Nucleus accumbens (tissue), 56 donors: ENCODE results near the gene AMER1.
"Not testable (repeated sequence)": the region's sequence is repeated elsewhere in the genome, so short reads cannot be mapped to it uniquely, and the experiment has no call there.

Experiments used
- DNase-seq, 56 donors: peaks; one replicate each; lab custom pipeline; 2025; lab: John Stamatoyannopoulos, UW

Gene AMER1

GRCh38 chrX:64205441-64205734 lies at the start of gene AMER1:
Gene AMER1 (minus strand): TSS chrX:64205708. CDS start chrX:64193286, 12,422 bp downstream.
- DNase-seq = peak in 3 of 56 donors; percentile 22 to 53 (median 47)

DNA sequence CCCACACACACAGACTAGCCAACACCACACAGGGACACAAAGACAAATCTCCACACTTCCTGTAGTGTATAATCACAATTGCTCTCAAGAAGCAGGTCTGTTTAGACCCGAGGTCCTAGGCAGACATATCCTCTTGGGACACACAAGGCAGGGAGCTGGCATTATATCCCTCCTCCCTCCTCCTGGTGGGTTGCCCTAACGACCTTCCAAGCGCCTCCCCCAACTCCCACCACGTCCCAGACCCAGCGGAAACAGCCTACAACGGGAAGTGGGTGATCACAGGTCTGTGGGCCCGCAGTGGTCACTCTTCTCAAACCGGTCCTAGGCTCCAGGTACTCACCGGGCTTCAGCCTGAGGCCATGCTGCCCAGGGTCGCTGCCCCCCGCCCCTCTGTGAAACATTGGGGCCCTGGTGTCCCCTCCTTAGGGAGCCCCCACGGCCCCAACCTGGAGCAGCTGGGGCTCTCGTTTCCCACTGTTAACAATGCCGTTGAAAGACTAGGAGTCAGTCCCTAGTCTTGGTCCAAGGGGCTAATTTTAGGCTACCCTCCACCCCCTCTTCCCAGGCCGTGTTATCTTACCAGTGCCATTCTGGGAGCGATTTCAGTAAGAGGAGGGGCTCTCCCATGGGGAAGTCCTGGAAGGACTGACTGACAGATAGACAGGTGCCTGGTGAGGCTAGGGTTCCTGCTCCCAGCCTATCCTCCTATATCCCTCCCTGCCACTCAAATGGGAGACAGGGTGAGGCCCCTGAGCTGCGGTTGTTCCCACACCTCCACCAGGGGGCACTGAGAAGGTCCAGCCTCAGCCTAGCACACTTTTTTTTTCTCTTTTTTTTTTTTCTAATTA lies 24.8 kb upstream of the AMER1 start, which contains the start of gene ASB12:
Gene ASB12 (minus strand): TSS at position 485 of the 848 bp plus-strand sequence. CDS start 4,957 bp downstream, outside the sequence.
- no peak for DNase-seq

GRCh38 chrX:64229154-64229553 lies 23.6 kb upstream of the AMER1 start:
- DNase-seq = no peak

DNA sequence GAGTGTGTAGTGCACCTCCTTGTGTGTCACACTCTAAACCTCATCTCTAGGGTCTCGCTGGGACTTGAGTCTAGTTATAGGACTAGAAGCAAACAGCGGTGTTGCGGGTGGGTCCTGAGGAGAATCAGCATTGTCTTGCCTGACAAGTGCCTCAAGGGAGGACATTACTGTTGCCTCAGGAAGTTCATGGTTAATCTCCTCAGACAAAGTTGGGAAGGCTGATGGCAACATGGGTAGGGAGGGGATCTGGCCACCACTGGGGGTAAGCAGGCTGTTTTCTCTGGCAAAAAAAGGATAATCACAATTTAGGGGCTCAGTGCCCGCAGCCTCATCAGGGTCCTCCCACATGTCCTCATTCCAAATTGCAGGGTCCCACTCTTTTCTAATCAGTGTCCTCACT lies 12.5 kb upstream of the AMER1 start:
- no peak for DNase-seq

DNA sequence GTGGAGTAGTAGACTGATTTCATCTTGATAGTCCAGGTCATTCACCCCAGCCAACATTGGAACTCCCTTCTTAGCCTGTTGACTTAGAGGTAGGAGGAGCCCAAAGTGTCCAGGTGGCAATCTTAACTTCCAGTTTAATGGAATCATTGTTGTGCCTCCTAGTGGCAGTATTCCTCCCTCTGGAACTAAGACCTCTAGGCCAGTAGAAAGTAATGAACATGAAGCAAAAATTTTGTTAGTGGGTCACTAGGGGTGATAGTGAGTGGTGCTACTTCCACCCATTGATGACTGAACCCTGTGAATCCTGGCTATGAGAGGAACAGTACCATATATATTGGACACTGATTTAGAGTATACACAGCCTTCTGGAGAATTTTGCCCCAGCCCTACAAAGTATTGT lies 8.5 kb upstream of the AMER1 start:
- not testable (repeated sequence) for DNase-seq

GRCh38 chrX:64206556-64207162 lies 1.2 kb upstream of the AMER1 start:
- DNase-seq = peak in 17 of 56 donors; percentile 0 to 27 (median 8)

- peak; percentile 44 to 95 (median 86) for DNase-seq
Observed at GRCh38 chrX:64205735-64206501, 410 bp upstream of the AMER1 start.

GRCh38 chrX:64204701-64205440 lies 637 bp downstream of the AMER1 start:
- peak in 47 of 56 donors; percentile 0 to 64 (median 37) for DNase-seq

DNA sequence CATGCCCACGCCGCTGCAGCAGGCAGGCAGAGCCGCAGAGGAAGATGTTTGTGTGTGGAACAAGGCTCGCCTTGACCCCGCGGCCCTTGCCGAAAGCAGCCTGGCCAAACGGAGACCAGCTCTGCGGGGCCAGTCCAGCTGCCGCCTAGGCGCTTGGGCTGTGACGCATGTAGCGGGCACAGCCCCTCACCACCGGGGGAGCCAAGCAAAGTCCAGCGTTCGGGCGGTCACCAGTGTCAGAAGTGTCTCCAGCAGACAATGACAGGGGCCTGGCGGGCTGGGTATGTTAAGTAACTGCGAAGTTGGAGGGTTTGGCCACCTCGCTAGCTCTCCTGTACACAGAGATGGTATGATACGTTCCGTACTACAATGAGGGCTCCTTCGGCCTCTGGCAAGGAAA lies 1.3 kb downstream of the AMER1 start:
- DNase-seq = peak in 27 of 56 donors; percentile 0 to 43 (median 9)

- no peak for DNase-seq
Observed at GRCh38 chrX:64202808-64203325, 2.6 kb downstream of the AMER1 start.

DNA sequence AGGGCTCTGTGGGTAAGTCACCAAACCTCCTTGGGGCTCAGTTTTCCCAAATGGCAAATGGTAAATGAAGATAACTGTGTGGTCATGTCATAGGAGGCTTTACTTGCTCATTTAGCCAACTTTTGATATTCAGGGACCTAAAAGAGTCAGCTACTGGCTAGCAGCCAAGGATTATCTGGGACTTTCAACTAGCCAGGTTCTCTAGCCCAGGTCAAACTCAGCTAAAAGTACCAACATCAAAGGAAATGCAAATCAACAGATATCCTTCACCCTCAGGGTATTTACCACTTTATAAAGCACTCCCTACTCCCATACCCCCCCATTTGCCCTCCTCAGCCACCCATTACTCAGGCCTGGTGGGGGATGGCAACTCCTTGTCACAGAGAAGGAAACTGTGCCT lies 7.5 kb downstream of the AMER1 start:
- no peak for DNase-seq

- DNase-seq = no peak
Observed at GRCh38 chrX:64196606-64197005, 8.9 kb downstream of the AMER1 start.

- DNase-seq = no peak
Observed at GRCh38 chrX:64195862-64196261, 9.6 kb downstream of the AMER1 start.

GRCh38 chrX:64192673-64193072 lies 12.8 kb downstream of the AMER1 start:
- DNase-seq = no peak

GRCh38 chrX:64192040-64192439 lies 13.5 kb downstream of the AMER1 start:
- DNase-seq = no peak

DNA sequence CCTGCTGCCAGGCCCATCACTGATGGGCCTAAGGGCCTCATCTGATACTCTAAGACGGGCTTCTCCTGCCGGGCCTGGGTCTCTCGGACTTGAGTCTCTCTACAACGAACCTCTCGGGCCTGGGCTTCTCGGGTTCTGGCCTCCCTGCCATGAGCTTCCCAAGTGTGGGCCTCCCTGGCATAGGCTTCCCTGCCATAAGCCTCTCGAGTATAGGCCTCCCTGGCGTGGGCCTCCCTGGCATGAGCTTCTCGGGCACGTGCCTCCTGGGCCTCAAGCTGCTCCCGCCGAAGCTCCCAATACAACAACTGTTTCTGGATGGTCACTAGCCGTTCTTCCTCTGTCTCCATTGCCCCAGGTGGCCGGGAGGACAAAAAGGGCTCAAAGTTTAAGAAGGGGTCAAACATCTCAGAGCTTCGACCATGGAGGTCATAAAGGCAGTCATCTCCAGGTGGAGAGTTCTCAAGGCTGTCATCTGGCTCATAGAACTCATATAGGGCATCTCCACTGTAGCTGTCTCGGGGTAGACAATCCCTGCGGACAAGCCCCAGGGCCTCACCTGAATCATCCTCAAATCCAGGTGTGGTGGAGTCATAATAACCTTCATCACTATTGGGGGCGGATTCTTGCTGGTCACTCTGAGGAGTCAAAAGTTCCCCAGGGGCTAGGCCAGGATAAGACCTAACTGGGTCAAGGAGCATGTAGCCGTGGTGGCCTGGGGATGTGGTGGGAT lies 14.1 kb downstream of the AMER1 start:
- DNase-seq = no peak

DNA sequence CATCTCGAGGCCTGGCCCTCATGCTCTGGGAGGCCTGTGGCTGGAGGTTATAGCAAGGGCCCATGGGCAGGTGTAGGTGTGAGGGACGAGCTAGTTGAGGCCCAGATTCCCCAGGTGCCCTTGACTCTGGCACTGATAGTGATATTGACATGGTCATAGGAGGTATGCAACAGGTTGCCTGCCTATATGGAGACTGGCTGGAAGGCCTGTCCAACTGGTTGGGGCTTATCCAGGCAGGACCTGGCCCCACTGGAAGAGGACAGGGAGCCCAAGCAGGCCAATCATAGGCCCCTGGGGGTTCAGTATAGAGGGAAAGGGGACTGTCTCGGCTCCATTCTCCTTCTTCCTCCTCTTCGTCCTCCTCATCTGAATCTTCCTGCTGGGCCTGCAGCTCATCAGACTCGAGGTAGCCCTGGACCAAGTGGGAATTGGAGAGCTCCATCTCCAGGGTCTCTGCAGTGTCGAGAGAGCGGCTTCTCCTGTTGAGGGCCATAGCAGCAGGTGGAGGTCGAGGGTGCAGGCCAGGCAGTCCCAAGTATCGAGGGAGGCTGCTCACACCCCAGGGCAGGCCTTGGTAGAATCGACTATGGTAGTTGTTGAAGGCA lies 15.3 kb downstream of the AMER1 start:
- no peak for DNase-seq

GRCh38 chrX:64188901-64189300 lies 16.6 kb downstream of the AMER1 start:
- DNase-seq = no peak

DNA sequence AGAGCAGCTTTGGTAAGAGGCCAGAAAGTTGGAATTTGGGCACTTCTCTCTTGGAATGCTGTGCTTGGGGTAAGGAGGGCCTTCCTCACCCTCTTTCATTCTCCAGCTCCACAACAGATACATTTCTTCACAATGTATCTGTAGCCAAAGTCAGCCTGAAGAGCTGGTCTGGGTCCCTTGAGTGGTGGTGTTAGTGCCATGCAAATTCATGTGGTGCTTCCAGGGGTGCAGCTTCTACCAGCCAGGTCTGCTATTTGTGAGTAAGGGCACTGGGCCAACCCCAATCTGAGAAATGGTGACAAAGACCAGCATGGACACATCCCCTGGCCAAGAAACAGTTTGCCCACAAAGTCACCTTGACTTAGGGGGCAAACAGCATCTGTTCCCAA lies 17.8 kb downstream of the AMER1 start:
- no peak for DNase-seq
